GM12874 (cell line): ENCODE data around the gene C18orf32.

ENCODE experiments used
- TF ChIP-seq, protein P1 (sequence below): IDR thresholded peaks from 2 replicates; pipeline ENCODE4 v1.5.1; 2011; ENCODE audit warnings: low read depth, mild to moderate bottlenecking, control low read depth, low read length, moderate library complexity; ENCODE audit not compliant: insufficient read depth

The C18orf32 gene

GRCh38 chr18:49510393-49511115, 23.5 kb upstream of the C18orf32 start:
- TF ChIP-seq, protein P1, sequence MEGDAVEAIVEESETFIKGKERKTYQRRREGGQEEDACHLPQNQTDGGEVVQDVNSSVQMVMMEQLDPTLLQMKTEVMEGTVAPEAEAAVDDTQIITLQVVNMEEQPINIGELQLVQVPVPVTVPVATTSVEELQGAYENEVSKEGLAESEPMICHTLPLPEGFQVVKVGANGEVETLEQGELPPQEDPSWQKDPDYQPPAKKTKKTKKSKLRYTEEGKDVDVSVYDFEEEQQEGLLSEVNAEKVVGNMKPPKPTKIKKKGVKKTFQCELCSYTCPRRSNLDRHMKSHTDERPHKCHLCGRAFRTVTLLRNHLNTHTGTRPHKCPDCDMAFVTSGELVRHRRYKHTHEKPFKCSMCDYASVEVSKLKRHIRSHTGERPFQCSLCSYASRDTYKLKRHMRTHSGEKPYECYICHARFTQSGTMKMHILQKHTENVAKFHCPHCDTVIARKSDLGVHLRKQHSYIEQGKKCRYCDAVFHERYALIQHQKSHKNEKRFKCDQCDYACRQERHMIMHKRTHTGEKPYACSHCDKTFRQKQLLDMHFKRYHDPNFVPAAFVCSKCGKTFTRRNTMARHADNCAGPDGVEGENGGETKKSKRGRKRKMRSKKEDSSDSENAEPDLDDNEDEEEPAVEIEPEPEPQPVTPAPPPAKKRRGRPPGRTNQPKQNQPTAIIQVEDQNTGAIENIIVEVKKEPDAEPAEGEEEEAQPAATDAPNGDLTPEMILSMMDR = peak; percentile 82

DNA sequence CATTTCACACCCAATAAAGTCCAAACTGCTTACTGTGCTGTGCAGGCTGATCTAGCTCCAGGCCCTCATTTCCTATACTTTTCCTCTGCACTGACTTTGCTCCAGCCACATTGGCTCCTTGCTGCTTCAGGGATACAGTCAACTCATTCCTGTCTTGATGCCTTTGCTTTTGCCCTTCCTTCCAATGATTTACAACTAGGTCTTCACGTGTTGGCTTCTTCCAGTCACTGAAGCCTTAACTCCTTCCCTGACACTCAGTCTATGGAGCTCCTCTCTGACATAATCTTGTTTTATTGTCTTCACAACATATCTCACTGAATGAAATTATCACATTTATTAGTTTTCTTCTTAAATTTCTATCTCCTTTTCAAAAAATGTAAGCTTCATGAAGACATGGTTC, 16.9 kb upstream of the C18orf32 start:
- TF ChIP-seq, protein P1 = no peak

DNA sequence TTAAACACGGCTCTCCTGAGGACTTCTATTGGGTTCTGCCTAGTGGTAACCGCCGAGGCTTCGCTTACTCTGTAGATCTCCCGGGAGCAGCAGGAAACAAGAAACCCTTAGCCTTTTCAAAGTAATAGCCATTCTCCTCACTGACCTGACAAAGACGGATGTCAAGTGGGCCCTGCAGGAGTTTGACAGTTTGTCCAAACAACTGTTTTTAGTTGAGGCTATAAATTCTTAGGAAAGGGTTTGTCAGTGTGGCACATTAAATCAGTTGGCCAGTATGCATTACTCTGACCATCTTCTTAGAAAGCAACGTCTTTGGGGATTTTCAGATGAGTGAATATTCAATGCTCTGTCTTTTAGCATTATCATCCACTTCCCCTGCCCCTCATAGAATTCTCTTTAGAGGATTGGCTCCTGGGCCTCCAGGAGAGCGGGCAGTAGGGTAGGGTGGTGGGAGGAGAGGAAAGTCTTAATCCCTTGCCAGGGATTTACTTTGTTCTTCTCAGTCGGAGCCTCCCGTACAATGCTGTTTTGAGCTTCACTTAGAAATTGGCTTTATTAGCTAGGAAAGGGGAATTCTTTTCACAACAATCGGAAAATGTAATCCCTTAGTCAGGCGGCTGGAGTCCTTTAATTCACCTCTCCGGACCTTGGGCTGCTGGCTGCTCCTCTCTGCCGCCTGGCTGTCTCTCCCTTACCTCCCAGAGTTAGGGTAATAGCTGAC, 13.3 kb upstream of the C18orf32 start:
- TF ChIP-seq, protein P1 = no peak

DNA sequence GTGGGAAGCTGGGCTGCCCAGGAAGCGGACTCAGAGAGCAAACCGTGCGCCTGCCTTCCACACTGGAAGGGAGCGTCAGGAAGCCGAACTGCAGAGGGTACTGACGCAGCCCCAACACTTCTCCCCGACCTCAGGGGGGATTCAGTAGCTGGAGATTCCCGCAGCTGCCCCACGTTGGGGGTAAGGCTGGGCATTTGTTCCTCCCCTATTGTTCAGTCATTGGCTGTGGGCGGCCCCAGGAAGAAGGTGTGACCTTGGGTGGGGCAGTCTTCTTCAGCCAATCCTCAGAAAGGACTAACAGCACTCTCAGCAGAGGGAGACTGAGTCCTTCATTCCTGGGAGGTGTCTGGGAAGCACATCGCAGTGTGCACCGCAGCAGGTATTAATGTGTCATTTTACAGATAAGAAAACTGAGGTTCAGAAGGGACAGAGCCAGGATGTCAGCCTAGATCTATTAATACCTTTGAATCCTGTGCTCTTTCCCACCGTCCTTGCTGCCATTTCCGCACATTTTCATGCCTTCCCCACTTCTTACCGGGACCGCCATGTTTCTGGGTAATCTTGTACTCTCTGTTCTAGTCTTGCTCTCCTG, 12.1 kb upstream of the C18orf32 start:
- TF ChIP-seq, protein P1 = no peak

DNA sequence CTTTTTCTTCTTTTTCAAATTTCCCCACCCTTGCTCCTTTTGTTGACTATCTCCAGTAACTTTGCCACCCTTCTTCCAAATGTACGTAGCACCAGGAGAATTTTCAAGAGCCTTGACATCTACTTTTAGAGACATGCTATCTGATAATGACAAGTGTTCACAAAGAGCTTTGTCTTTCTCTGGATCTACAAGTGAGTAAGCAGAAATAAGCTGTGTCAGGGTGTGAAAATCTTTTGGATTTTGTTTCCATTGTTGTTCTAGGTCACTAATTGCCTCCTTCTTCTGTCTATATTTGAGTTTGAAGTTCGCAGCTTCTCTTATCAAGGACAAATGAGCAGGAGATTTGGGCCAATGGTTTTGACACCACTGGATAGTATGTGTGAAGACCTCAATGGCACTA, 8.4 kb upstream of the C18orf32 start:
- TF ChIP-seq, protein P1 = no peak

DNA sequence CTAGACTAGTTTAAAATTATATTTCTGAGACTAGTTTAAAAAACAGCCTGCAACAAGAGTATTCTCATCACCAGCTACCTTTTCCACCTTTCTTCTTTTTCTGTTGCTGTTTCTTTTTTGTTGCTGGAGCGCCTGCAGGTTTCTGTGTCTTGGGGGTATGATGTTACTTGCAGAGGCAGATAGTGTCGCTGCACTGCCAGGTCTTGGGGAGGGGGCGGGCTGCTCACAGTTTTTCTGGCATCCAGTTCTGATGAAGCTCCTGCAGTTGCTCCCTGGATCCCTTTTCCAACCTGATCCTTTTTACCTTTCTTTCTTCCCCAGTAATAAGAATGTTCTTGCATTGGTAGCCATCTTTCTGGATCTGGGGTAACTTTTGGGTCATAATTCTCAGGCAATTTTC, 8.0 kb upstream of the C18orf32 start:
- TF ChIP-seq, protein P1 = no peak

GRCh38 chr18:49494660-49495059, 7.6 kb upstream of the C18orf32 start:
- TF ChIP-seq, protein P1 = no peak
